Ascending aorta (tissue), 1 donor: Measurements from ENCODE around the gene OR2C1. TPM values are rescaled to one million over a fixed set of nuclear protein-coding genes. Genes with fewer than 3 reads are reported as not detected.

ENCODE experiments used
- total RNA-seq: library from RNA; depleted of rRNA; stranded (reverse); fragments of >200 nt; gene quantifications from one replicate; pipeline ENCODE4 v1.1.0, GENCODE V29; 2016

OR2C1 gene
- total RNA-seq, 1 donor from 2014 or later = not detected

Other genes starting within 250 kb of the OR2C1 start
- 49.8 TPM for gene ZNF205, start 243.3 kb upstream of the OR2C1 start, total RNA-seq
- 25.3 TPM for gene ZNF213, start 220.9 kb upstream of the OR2C1 start, total RNA-seq
- gene OR1F1, start 167.7 kb upstream of the OR2C1 start, total RNA-seq = not detected
- 14.6 TPM for gene ZNF200, start 120.7 kb upstream of the OR2C1 start, total RNA-seq
- gene MEFV, start 99.3 kb upstream of the OR2C1 start, total RNA-seq = 1.1 TPM
- gene ZNF263, start 72.4 kb upstream of the OR2C1 start, total RNA-seq = 61.8 TPM
- gene TIGD7, start 50.5 kb upstream of the OR2C1 start, total RNA-seq = 1.6 TPM
- 8.3 TPM for gene ZNF75A, start 50.4 kb upstream of the OR2C1 start, total RNA-seq
- gene ZSCAN32, start 45.1 kb downstream of the OR2C1 start, total RNA-seq = 4.2 TPM
- gene ZNF174, start 45.3 kb downstream of the OR2C1 start, total RNA-seq = 16.0 TPM
- 0.21 TPM for gene ZNF597, start 87.6 kb downstream of the OR2C1 start, total RNA-seq
- gene NAA60, start 87.8 kb downstream of the OR2C1 start, total RNA-seq = 74.6 TPM
- not detected for gene C16orf90, start 139.6 kb downstream of the OR2C1 start, total RNA-seq
- 72.4 TPM for gene CLUAP1, start 145.1 kb downstream of the OR2C1 start, total RNA-seq
- gene NLRC3, start 221.5 kb downstream of the OR2C1 start, total RNA-seq = 2.1 TPM